HG02588 (cell line): ENCODE measurements around the gene ACTR3.

Experiments
- ATAC-seq: cut with Tn5 transposase; IDR thresholded peaks from one replicate; pipeline ENCODE4 v1.9.1; 2021; ENCODE audit warnings: mild to moderate bottlenecking, moderate library complexity; ENCODE audit not compliant: unreplicated experiment

Gene ACTR3

GRCh38 chr2:113963965-113964364, 74.1 kb downstream of the ACTR3 start:
- ATAC-seq = no peak

- no peak for ATAC-seq
These were observed 74.5 kb downstream of the ACTR3 start for GRCh38 chr2:113964436-113964835.

DNA sequence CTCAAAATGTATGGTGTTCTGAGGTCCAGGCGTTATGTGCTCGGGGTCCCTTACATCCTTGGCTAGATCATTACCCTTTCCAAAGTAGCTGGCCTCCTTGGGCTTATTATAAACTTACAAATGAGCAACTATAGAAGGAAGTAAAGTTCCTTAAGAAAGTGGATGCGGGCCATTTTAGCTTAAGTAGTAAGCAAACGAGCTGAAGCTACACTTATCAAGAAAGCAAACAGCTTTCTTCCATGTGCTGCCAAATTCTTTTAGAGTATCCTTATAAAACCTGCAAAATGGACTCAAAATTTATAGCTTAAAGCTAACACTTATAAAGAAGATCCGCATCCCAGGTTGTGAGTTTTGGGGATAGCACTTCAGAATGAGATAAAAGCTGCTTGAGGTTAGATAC, 75.3 kb downstream of the ACTR3 start:
- no peak for ATAC-seq

DNA sequence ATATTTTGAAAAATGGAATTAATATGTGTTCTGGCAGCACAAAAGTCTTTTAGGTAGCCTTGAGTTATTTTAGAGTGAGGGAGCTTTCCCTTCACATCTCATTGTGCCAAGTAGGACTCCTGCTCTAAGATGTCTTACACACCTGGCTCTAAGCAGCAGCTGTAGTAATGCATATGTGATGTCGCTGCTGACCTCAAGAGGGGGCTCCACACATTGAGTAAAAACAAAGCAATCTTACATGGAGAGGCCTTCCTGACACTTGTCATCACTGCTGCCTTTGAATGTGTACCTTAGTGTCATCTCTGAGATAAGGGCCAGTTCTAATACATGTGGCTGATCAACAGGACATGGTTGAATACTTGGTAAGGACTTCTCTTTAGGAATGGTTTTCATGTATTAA, 75.8 kb downstream of the ACTR3 start:
- peak; percentile 77 for ATAC-seq

DNA sequence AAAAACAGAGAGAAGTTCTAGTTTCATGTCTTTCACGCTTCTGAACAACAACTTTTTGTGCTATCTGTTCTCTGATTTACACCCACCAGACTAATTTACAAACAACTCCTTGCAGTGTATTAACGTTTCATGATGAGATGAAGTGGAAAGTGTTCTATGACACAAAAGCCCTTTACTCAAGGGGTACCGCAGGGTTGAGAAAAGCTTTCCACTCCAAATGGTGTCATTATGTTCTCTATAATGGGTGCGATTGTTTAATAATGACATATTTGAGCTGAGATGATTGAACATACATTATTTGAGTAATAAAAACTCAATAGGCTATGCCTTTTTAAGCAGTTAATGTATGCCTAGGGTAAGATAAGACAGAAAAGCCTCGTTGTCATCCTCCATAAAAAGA, 76.3 kb downstream of the ACTR3 start:
- no peak for ATAC-seq

GRCh38 chr2:113966832-113967231, 76.9 kb downstream of the ACTR3 start:
- no peak for ATAC-seq

DNA sequence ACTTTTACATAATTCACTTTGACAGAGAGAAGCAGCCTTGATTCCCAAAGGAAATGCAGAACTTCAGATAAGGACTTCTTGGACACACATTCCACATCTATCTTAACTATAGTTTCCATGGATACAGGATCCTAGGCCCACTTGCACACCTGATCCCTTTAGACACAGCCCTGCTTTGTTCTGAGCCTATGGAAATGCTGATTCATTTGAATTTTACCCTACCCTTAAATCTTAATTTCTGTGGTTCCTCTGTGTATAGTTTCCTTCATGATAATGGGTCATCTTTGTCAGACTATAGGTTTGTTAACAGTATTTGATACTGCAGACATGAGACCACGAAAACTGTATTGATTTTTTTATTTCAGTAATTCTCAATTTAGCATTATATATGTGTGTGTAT, 77.4 kb downstream of the ACTR3 start:
- ATAC-seq = no peak

DNA sequence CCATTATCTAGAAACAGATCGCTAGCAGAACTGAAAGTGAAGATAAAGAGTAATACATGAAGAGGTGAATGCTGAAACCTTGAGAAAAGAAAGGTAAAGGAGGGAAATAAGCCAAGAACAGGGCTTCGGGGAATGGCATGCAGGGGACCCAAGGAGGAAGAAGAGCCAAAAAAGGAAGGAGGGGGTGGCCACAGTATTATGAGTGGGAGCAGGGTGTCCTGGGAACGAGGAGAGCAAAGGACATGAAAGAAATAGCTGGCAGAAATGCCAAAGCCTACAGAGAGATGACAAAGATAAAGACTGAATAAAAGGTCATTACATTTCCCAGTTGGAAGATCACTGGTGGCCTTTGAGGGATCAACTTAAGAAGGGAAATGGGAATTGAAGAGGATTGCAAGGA, 82.9 kb downstream of the ACTR3 start:
- ATAC-seq = no peak

- ATAC-seq = no peak
These were observed 83.9 kb downstream of the ACTR3 start for GRCh38 chr2:113973810-113974209.

DNA sequence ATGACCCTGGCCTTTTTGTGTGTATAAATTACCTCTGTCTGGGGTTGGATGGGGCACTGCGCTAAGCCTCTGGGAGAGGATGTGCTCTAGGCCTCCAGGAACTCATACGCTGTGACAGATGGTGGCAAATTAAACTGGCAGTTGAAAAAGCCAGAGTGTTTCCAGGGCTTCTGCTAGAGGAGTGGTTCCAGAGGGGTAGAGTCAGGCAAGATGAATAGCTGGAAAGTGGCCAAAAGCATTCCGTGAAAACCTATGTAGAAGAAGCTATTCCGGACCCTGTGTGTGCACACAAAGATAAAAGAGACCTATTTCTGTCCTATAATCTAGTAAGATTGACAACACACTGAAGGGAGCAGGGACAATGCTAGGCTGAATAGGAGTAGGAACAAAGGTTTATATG, 84.8 kb downstream of the ACTR3 start:
- no peak for ATAC-seq

DNA sequence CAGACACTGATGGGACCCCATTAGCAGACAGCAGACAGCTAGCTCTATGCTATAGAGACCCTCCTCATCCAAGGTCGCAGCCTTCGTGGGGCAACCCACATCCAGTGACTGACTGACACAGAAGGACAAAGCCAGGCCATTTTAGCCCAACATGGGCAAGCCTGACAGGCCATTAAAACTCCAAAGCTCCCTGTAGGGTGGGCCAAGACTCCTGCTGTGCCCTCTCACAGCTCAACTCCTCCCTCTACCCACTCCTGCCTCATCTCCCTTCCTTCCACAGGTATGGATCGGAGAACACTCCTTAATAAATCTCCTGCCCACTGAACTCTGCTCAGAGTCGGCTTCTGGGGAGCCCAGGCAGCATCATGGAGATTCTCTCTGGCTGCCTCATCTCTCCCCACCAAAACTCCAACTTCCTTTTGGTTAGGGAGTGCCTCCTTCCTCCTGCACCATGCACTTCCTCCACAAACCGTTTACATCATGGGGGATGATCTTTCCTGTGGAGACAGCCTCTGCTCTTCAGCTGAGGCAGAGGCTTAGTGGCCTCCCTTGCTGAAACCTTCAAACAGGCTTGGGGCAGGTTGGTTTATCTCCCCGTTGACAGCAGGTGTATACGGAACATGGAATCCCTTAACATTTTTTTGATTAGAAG, 86.5 kb downstream of the ACTR3 start:
- no peak for ATAC-seq

- ATAC-seq = no peak
These were observed 87.3 kb downstream of the ACTR3 start for GRCh38 chr2:113977060-113977659.

GRCh38 chr2:113977660-113978523, 88.0 kb downstream of the ACTR3 start:
- ATAC-seq = no peak

- ATAC-seq = no peak
These were observed 88.8 kb downstream of the ACTR3 start for GRCh38 chr2:113978524-113979190.

DNA sequence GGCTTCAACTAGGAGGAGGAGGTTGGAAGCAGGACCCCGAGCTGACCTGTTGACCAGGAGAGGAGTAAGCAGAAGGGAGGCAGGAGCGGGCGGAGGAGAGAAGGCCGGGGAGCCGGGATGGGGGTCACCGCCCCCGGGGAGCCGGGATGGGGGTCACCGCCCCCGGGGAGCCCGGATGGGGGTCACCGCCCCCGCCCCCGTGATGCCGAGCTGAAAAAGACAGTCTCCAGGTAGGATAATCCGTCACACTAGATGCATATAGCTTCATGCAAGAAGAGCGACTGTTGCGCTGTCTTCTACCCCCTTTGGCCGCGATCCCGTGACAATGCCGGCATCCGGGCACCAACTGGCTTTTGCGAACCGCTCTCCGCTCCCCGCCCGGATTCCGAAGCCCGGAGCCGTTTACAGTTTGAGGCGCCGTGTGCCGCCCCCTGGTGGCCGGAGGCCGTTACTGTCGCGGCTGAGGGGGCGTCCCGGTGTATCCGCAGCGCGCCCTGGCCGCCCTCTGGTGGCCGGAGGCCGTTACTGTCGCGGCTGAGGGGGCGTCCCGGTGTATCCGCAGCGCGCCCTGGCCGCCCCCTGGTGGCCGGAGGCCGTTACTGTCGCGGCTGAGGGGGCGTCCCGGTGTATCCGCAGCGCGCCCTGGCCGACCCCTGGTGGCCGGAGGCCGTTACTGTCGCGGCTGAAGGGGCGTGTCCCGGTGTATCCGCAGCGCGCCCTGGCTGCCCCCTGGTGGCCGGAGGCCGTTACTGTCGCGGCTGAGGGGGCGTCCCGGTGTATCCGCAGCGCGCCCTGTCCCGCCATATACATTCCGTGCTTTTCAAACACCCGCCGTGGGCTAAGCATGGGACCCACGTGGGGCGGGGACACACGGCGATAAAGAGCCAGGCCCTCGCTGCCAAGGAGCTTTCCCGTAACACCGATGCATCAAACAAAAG, 89.6 kb downstream of the ACTR3 start:
- no peak for ATAC-seq

DNA sequence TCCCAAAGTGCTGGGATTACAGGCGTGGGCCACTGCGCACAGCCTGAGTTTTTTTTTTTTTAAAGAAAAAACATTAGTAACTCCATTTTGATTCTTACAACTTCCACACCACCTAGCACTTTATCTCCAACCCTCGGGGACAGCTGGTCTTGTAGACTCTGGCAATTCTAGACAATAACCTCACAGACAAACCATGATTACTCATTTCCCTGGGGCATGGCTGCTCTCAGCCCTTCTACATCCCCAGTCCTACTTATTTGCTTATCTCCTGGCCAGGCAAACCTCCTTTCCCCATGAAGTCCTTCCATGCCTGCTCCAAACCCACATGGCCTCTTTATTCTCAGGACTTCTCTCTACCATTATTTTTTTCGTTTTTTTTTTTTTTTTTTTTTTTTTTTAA, 91.1 kb downstream of the ACTR3 start:
- ATAC-seq = no peak

DNA sequence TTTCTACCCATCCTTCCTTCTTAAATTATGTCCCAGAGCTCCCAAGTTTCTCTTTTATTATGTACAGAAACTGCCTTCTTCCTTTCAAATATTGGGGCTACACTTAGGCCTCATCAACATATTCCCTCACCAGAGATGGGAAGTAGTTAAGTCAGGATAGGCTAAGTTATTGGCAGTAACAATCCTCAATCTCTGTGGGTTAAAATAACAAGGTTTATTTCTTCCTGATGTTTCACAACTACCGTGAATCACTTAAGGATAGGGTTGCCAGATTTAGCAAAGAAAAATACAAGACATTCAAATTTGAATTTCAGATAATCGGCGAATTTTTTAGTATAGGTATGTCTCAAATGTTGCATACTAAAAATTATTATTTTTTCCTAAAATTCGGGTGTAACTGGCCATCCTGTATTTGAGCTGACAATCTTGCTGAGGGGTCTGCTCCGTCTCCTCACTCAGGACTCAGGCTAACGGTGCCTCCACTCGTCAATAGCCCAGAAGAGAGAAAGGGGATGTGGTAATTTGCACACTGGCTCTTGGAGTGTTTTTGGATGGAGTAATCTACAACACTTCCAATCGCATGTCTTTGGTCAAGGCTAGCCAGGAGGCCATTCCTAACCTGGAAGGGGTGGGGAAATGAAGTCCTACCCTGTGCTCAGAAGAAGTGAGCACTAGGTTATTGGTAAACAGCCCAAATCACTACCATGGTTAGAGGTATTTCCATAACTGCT, 91.7 kb downstream of the ACTR3 start:
- no peak for ATAC-seq

- ATAC-seq = no peak
These were observed 95.9 kb downstream of the ACTR3 start for GRCh38 chr2:113985554-113986397.

GRCh38 chr2:113986762-113987290, 96.9 kb downstream of the ACTR3 start:
- no peak for ATAC-seq
